Trophoblast cell (in vitro differentiated cells and primary cell): Measurements from ENCODE around the gene DOCK10. TPM values are rescaled to one million over a fixed set of nuclear protein-coding genes. Genes with fewer than 3 reads are reported as not detected.
A peak's percentile ranks its signal among the peaks of the same experiment; 100 is the strongest.

Experiments
- DNase-seq, 2 donors: peaks; one replicate each; pipeline ENCODE4 v3.0.0-alpha.2; 2016
- H2AFZ ChIP-seq: 2 replicates; pipeline ENCODE4 v1.6.1; 2013; ENCODE audit warnings: low read length, moderate library complexity, mild to moderate bottlenecking; ENCODE audit not compliant: insufficient read depth, poor library complexity
- H2AK5ac ChIP-seq: 2 replicates; pipeline ENCODE4 v1.6.1; 2013; ENCODE audit warnings: mild to moderate bottlenecking, low read length
- H2BK120ac ChIP-seq: 2 replicates; pipeline ENCODE4 v1.6.1; 2013; ENCODE audit warnings: low read length, mild to moderate bottlenecking, moderate library complexity; ENCODE audit not compliant: insufficient read depth, poor library complexity
- H2BK12ac ChIP-seq: 2 replicates; pipeline ENCODE4 v1.6.1; 2013; ENCODE audit warnings: mild to moderate bottlenecking, low read length, moderate library complexity
- H2BK5ac ChIP-seq: 2 replicates; pipeline ENCODE4 v1.6.1; 2013; ENCODE audit warnings: low read length, low read depth, moderate library complexity, mild to moderate bottlenecking; ENCODE audit not compliant: poor library complexity
- H3K14ac ChIP-seq: 2 replicates; pipeline ENCODE4 v1.6.1; 2013; ENCODE audit warnings: mild to moderate bottlenecking, low read length
- H3K18ac ChIP-seq: 2 replicates; pipeline ENCODE4 v1.6.1; 2013; ENCODE audit warnings: mild to moderate bottlenecking, low read length
- H3K23ac ChIP-seq: 2 replicates; pipeline ENCODE4 v1.6.1; 2013; ENCODE audit warnings: low read length
- H3K27ac ChIP-seq: 2 replicates; pipeline ENCODE4 v1.5.1; 2013; ENCODE audit warnings: low read depth, mild to moderate bottlenecking, inconsistent platforms, low read length, moderate library complexity
- H3K27me3 ChIP-seq: 2 replicates; pipeline ENCODE4 v1.6.1; 2013; ENCODE audit warnings: inconsistent platforms, mild to moderate bottlenecking, low read length, moderate library complexity; ENCODE audit not compliant: insufficient read depth
- H3K36me3 ChIP-seq, 2 experiments: 1 replicate in 1 of 2; 2 replicates in 1 of 2; pipeline ENCODE4 v1.6.1; 2013; ENCODE audit warnings: low read length in 2 of 2, mild to moderate bottlenecking in 2 of 2, moderate library complexity in 1 of 2; ENCODE audit not compliant: insufficient read depth in 2 of 2, control insufficient read depth in 1 of 2
- H3K4ac ChIP-seq: 2 replicates; pipeline ENCODE4 v1.6.1; 2013; ENCODE audit warnings: low read depth, mild to moderate bottlenecking, low read length, moderate library complexity
- H3K4me1 ChIP-seq, 2 experiments: 1 replicate in 1 of 2; 2 replicates in 1 of 2; pipeline ENCODE4 v1.6.1; 2013; ENCODE audit warnings: low read length in 2 of 2, mild to moderate bottlenecking in 2 of 2, moderate library complexity in 1 of 2; ENCODE audit not compliant: insufficient read depth in 2 of 2, control insufficient read depth in 1 of 2
- H3K4me2 ChIP-seq: 2 replicates; pipeline ENCODE4 v1.6.1; 2013; ENCODE audit warnings: inconsistent platforms, mild to moderate bottlenecking, low read length, moderate library complexity
- H3K4me3 ChIP-seq: 2 replicates; pipeline ENCODE4 v1.5.1; 2013; ENCODE audit warnings: mild to moderate bottlenecking, low read depth, low read length, inconsistent platforms
- H3K79me1 ChIP-seq: one replicate; pipeline ENCODE4 v1.6.1; 2013; ENCODE audit warnings: low read length
- H3K79me2 ChIP-seq: 2 replicates; pipeline ENCODE4 v1.6.1; 2013; ENCODE audit warnings: low read length, mild to moderate bottlenecking; ENCODE audit not compliant: control insufficient read depth, insufficient read depth, poor library complexity
- H3K9ac ChIP-seq: 2 replicates; pipeline ENCODE4 v1.6.1; 2013; ENCODE audit warnings: mild to moderate bottlenecking, low read length
- H3K9me3 ChIP-seq: 2 replicates; pipeline ENCODE4 v1.6.1; 2013; ENCODE audit warnings: low read depth, mild to moderate bottlenecking, control low read depth, inconsistent platforms, low read length; ENCODE audit not compliant: insufficient read depth
- H4K12ac ChIP-seq: 2 replicates; pipeline ENCODE4 v1.6.1; 2013; ENCODE audit warnings: low read depth, mild to moderate bottlenecking, low read length, moderate library complexity
- H4K8ac ChIP-seq: 2 replicates; pipeline ENCODE4 v1.6.1; 2013; ENCODE audit warnings: low read depth, mild to moderate bottlenecking, low read length, moderate library complexity
- H4K91ac ChIP-seq: one replicate; pipeline ENCODE4 v1.6.1; 2013; ENCODE audit warnings: low read depth, mild to moderate bottlenecking, low read length, moderate library complexity
- WGBS: extraction: QIAGEN DNeasy Blood & Tissue Kit; methylation state at CpG from one replicate; pipeline ENCODE4 v1.1.7; 2013; ENCODE audit warnings: missing lambda C conversion rate; ENCODE audit not compliant: insufficient read length, insufficient coverage; ENCODE audit errors: extremely low coverage; 5-methylcytosine and 5-hydroxymethylcytosine counted together
- polyA plus RNA-seq: library from polyadenylated mRNA; stranded (reverse); fragments of 200-250 nt; gene quantifications from 2 replicates; pipeline ENCODE4 v1.2.3, GENCODE V29; 2013

DOCK10 gene
- 0.04 and 0.08 TPM in 2 replicates for polyA plus RNA-seq

DNA sequence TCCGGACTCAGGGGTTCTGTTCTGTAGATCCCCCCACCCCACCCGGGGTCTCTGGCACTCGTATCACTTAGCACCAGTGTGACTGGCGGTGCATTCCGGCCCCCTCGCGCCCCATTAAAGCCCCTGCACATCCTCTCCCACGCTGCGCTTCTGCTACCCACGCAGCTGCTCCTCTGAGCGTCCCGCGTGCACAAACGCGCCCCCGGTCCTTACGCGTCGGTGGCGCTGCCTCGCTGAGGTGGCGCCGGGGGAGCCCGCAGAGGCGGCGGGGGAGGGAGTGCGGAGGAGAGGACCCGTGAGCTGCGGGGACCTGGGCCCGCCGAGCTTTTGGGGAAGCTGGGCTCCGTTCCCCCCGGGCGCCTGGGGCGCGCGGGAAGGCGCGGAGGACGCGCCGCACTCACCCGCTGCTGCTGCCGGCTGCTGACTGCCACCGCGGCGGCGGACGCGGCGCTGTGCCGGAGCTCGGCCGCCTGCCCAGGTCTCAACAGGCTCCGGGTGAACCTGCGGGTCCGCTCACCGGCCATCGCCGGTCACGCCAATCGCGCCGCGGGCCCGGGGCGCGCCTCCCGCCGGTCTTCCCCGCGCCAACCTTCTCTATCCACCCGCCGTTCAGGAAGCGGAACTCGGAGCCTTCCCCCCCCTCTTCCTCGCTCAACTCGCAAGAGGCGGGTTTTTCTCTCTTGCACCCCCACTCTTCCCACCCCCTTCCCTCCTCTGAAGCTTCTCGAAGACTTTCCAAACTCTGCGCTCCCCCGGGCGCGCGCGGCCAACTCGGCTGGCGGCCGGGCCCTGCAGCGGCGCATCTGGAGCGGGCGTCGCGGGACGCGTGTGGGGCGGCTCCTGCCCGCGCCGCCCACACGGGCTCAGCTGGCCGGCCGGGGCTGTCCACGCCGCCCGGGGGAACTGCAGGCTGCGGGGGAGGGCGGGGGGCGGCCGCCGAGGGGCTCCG lies at the start of gene DOCK10:
Gene DOCK10, minus strand, starts transcription at position 618 of the 949 bp plus-strand sequence. Its CDS starts 94 bp downstream, at position 524.
- Histone ChIP-seq H2BK5ac (no peak within 1 kb of the TSS), H2AK5ac (no peak within 1 kb of the TSS), H4K12ac (no peak within 1 kb of the TSS), H2BK120ac (no peak within 1 kb of the TSS), H3K79me2 (no peaks in the 10 kb centered on the region), H3K14ac (no peak within 1 kb of the TSS), H3K4me1 (peaks cover 3 to 4% of the 10 kb centered on the region in 2 experiments), H2AFZ (peak within 1 kb of the TSS; percentile 30), H3K27me3 (peaks cover 39% of the 10 kb centered on the region), H3K4me2 (peak within 1 kb of the TSS; percentile 80), H3K79me1 (no peaks in the 10 kb centered on the region), H3K4me3 (peak within 1 kb of the TSS; percentile 66), H3K27ac (no peak within 1 kb of the TSS), H3K4ac (no peak within 1 kb of the TSS), H4K8ac (no peak within 1 kb of the TSS), H3K9me3 (no peaks in the 10 kb centered on the region), H2BK12ac (no peak within 1 kb of the TSS), H3K9ac (no peak within 1 kb of the TSS), H3K23ac (no peak within 1 kb of the TSS), H4K91ac (no peak within 1 kb of the TSS), H3K36me3 (no peaks in the 10 kb centered on the region), H3K18ac (no peak within 1 kb of the TSS)
- no peak for DNase-seq
- WGBS: no CpG with 5 or more reads among the region's 113 CpGs

- H4K12ac ChIP-seq: no peak overlapping the region
- H3K18ac ChIP-seq: no peak overlapping the region
- no peak overlapping the region for H4K8ac ChIP-seq
- H2BK12ac ChIP-seq: no peak overlapping the region
- no peak overlapping the region for H3K14ac ChIP-seq
- no peaks in the 10 kb centered on the region for H3K79me1 ChIP-seq
- no CpG with 5 or more reads among the region's 2 CpGs for WGBS
- H3K4me2 ChIP-seq: no peak overlapping the region
- H3K36me3 ChIP-seq: no peaks in the 10 kb centered on the region
- H2AFZ ChIP-seq: no peak overlapping the region
- no peak for DNase-seq
- no peak overlapping the region for H3K23ac ChIP-seq
- H3K4me1 ChIP-seq: no peaks in the 10 kb centered on the region
- H3K27ac ChIP-seq: no peak overlapping the region
- no peaks in the 10 kb centered on the region for H3K79me2 ChIP-seq
- H4K91ac ChIP-seq: no peak overlapping the region
- H3K9me3 ChIP-seq: peaks cover 2% of the 10 kb centered on the region
- no peak overlapping the region for H3K4ac ChIP-seq
- no peak overlapping the region for H2BK120ac ChIP-seq
- no peak overlapping the region for H3K9ac ChIP-seq
- H3K4me3 ChIP-seq: no peak overlapping the region
- no peak overlapping the region for H2BK5ac ChIP-seq
- no peaks in the 10 kb centered on the region for H3K27me3 ChIP-seq
- H2AK5ac ChIP-seq: no peak overlapping the region
Measured at GRCh38 chr2:225091336-225091735, 49.1 kb upstream of the DOCK10 start.

DNA sequence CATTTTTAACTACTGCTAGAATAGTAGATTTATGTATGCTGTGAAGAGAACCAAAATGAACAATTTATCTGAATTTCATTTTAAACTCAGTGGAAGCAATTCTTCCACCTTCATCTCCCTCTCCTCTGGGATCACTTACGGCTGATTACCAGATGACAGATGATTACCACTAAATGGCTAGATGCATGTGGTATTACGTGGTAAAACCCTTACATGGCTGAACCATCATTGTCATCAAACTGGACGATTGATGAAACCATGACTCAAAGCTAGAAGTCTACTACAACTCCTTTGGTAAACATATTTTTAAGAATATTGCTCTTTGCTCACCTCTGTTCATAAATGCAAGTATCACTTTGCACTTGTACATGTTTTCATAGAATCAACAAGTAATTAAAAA lies 48.5 kb upstream of the DOCK10 start:
- Histone ChIP-seq H2BK12ac (no peak overlapping the region), H3K14ac (no peak overlapping the region), H4K12ac (no peak overlapping the region), H3K4me1 (no peaks in the 10 kb centered on the region), H4K8ac (no peak overlapping the region), H2BK120ac (no peak overlapping the region), H3K18ac (no peak overlapping the region), H3K4ac (no peak overlapping the region), H3K4me3 (no peak overlapping the region), H3K79me2 (no peaks in the 10 kb centered on the region), H2BK5ac (no peak overlapping the region), H2AFZ (no peak overlapping the region), H3K27ac (no peak overlapping the region), H2AK5ac (no peak overlapping the region), H3K27me3 (no peaks in the 10 kb centered on the region), H3K4me2 (no peak overlapping the region), H3K9me3 (peaks cover 2% of the 10 kb centered on the region), H3K9ac (no peak overlapping the region), H3K36me3 (no peaks in the 10 kb centered on the region), H3K23ac (no peak overlapping the region), H3K79me1 (no peaks in the 10 kb centered on the region), H4K91ac (no peak overlapping the region)
- no CpG with 5 or more reads among the region's 3 CpGs for WGBS
- no peak for DNase-seq

DNA sequence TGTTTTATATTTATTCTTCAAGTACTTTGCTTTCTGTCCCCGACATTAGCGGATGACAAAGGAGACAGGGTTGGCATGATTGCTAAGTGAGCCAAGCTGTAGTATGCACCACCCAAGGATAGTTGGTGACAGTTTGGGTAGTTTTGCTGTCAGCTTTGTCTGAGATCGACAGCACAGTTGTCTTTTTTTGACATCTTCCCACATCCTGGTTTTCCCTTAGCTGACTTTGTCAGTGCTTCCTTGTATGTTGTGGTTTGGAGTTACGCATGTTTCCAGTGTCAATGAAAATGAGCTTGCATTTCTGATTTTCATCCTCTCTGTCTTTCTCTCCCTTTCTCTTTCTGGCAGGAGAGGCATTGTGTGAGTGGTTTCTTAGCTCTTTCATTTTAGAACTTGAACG lies 44.6 kb upstream of the DOCK10 start:
- Histone ChIP-seq H2BK12ac (no peak overlapping the region), H3K9ac (no peak overlapping the region), H3K18ac (no peak overlapping the region), H3K79me2 (no peaks in the 10 kb centered on the region), H3K4me1 (no peaks in the 10 kb centered on the region), H2BK120ac (no peak overlapping the region), H3K4ac (no peak overlapping the region), H2BK5ac (no peak overlapping the region), H2AK5ac (no peak overlapping the region), H3K27me3 (no peaks in the 10 kb centered on the region), H4K12ac (no peak overlapping the region), H4K91ac (no peak overlapping the region), H3K27ac (no peak overlapping the region), H2AFZ (no peak overlapping the region), H3K4me2 (no peak overlapping the region), H3K14ac (no peak overlapping the region), H3K36me3 (no peaks in the 10 kb centered on the region), H3K23ac (no peak overlapping the region), H3K9me3 (peaks cover 2% of the 10 kb centered on the region), H3K79me1 (no peaks in the 10 kb centered on the region), H4K8ac (no peak overlapping the region), H3K4me3 (no peak overlapping the region)
- DNase-seq: no peak
- no CpG with 5 or more reads among the region's 5 CpGs for WGBS
